HL-60/S4 treated with retinoic acid at 250 ng/mL for 4 days and 3 days (cell line): ENCODE data around the gene SCG3.

Experiments used
- in situ Hi-C: fragments of 300-500 bp; cut with MboI; formaldehyde crosslinking; loops from 2 replicates; pipeline ENCODE4 v1.7.0; 2022; ENCODE audit warnings: low sequenced_read_pairs

SCG3 gene

GRCh38 chr15:51726302-51727073 is 45.2 kb downstream of the SCG3 start:
- in situ Hi-C loops = no loop called here

GRCh38 chr15:51727141-51727897 is 46.0 kb downstream of the SCG3 start:
- in situ Hi-C loops = no loop called here

- in situ Hi-C loops = no loop called here
Measured at GRCh38 chr15:51731549-51732267, 50.4 kb downstream of the SCG3 start.

- in situ Hi-C loops = no loop called here
Measured at GRCh38 chr15:51732646-51733045, 51.3 kb downstream of the SCG3 start.

GRCh38 chr15:51735228-51736010 is 54.1 kb downstream of the SCG3 start:
- in situ Hi-C loops = no loop called here

GRCh38 chr15:51736069-51736468 is 54.8 kb downstream of the SCG3 start:
- in situ Hi-C loops = no loop called here

- in situ Hi-C loops = no loop called here
Measured at GRCh38 chr15:51736751-51737521, 55.6 kb downstream of the SCG3 start.

- in situ Hi-C loops = no loop called here
Measured at GRCh38 chr15:51737522-51738305, 56.4 kb downstream of the SCG3 start, which contains the start of gene LYSMD2. Gene LYSMD2, minus strand, starts transcription at chr15:51737655. Its CDS starts 33 bp downstream, at chr15:51737622.

GRCh38 chr15:51738553-51738952 is 57.2 kb downstream of the SCG3 start:
- in situ Hi-C loops = no loop called here

- in situ Hi-C loops = no loop called here
Measured at GRCh38 chr15:51739061-51739712, 57.9 kb downstream of the SCG3 start.

- in situ Hi-C loops = no loop called here
Measured at GRCh38 chr15:51749307-51749706, 68.0 kb downstream of the SCG3 start.

GRCh38 chr15:51750186-51750585 is 68.9 kb downstream of the SCG3 start:
- in situ Hi-C loops = no loop called here

GRCh38 chr15:51750792-51751696 is 69.7 kb downstream of the SCG3 start, which contains the start of gene TMOD2:
Gene TMOD2, plus strand, starts transcription at chr15:51751597. Its CDS starts 14,845 bp downstream, at chr15:51766442.
- in situ Hi-C loops = no loop called here

GRCh38 chr15:51751697-51752683 is 70.7 kb downstream of the SCG3 start:
- in situ Hi-C loops = no loop called here

- in situ Hi-C loops = no loop called here
Measured at GRCh38 chr15:51752888-51753287, 71.6 kb downstream of the SCG3 start.

GRCh38 chr15:51754267-51754666 is 73.0 kb downstream of the SCG3 start:
- in situ Hi-C loops = no loop called here
